ENCODE data around the gene ABHD14A.

ABHD14A gene

GRCh38 chr3:51958603-51959521, 16.0 kb upstream of the ABHD14A start:
- DNase-seq: no peak

- DNase-seq: no peak
Observed at GRCh38 chr3:51959651-51960050, 15.2 kb upstream of the ABHD14A start.

GRCh38 chr3:51960386-51960785, 14.5 kb upstream of the ABHD14A start:
- no peak for DNase-seq

GRCh38 chr3:51961011-51961410, 13.9 kb upstream of the ABHD14A start:
- DNase-seq: no peak

GRCh38 chr3:51961602-51962569, 13.0 kb upstream of the ABHD14A start:
- no peak for DNase-seq

- DNase-seq: no peak
Observed at GRCh38 chr3:51962854-51963530, 11.9 kb upstream of the ABHD14A start.

- no peak for DNase-seq
Observed at GRCh38 chr3:51963951-51964451, 10.9 kb upstream of the ABHD14A start.

- no peak for DNase-seq
Observed at GRCh38 chr3:51964521-51964920, 10.3 kb upstream of the ABHD14A start.

- no peak for DNase-seq
Observed at GRCh38 chr3:51966016-51966415, 8.8 kb upstream of the ABHD14A start.

- DNase-seq: no peak
Observed at GRCh38 chr3:51966486-51966885, 8.4 kb upstream of the ABHD14A start.

- DNase-seq: no peak
Observed at GRCh38 chr3:51966922-51967383, 7.9 kb upstream of the ABHD14A start.

GRCh38 chr3:51967384-51968169, 7.3 kb upstream of the ABHD14A start, which contains the start of gene PCBP4:
Gene PCBP4 (minus strand): TSS chr3:51967454. CDS start chr3:51961240, 6,214 bp downstream.
- DNase-seq: no peak

GRCh38 chr3:51968170-51968775, 6.6 kb upstream of the ABHD14A start:
- DNase-seq: no peak

- no peak for DNase-seq
Observed at GRCh38 chr3:51968883-51969678, 5.8 kb upstream of the ABHD14A start.

- no peak for DNase-seq
Observed at GRCh38 chr3:51969841-51970240, 5.0 kb upstream of the ABHD14A start.

- no peak for DNase-seq
Observed at GRCh38 chr3:51970606-51971300, 4.1 kb upstream of the ABHD14A start.

GRCh38 chr3:51971350-51971749, 3.5 kb upstream of the ABHD14A start:
- no peak for DNase-seq

GRCh38 chr3:51974277-51974962, 444 bp upstream of the ABHD14A start:
- peak; percentile 74 for DNase-seq

Measured in activated CD8-positive, alpha-beta memory T cell treated with anti-CD3 and anti-CD28 coated beads, Interleukin-2, amount 50 U/mL, for 48 hours (primary cell).